Panc1 (cell line): ENCODE data around the gene ALDH6A1. TPM values are rescaled to one million over a fixed set of nuclear protein-coding genes. Genes with fewer than 3 reads are reported as not detected.

ENCODE experiments used
- ATAC-seq: fragments of 200-7000 bp; cut with Tn5 transposase; 2 replicates; pipeline ENCODE4 v1.9.1; 2020; ENCODE audit warnings: mild to moderate bottlenecking, moderate library complexity
- BruUV-seq: library from RNA; stranded (reverse); fragments of 400-500 nt; replicated peaks from 2 replicates; lab custom pipeline; 2021; lab: Mats Ljungman, UMichigan
- CTCF ChIA-PET: fragments of 300-600 bp; sonication (Branson Sonifier 250); formaldehyde crosslinking; loops from one replicate; lab custom pipeline; 2022; ENCODE audit warnings: antibody characterized with exemption; lab: Charles Lee
- POLR2A ChIA-PET: fragments of 300-600 bp; sonication (Branson Sonifier 250); formaldehyde crosslinking; loops from one replicate; lab custom pipeline; 2022; ENCODE audit warnings: antibody characterized with exemption; lab: Charles Lee
- DNase-seq: peaks from one replicate; pipeline ENCODE4 v3.0.0-alpha.2; 2010; ENCODE audit warnings: low read depth, low spot score
- H3K27ac ChIP-seq: 2 replicates; pipeline ENCODE4 v1.5.1; 2011; ENCODE audit warnings: mild to moderate bottlenecking, low read length, inconsistent platforms
- H3K27me3 ChIP-seq: fragments of 200-500 bp; sonication (Bioruptor generic); 2 replicates; pipeline ENCODE4 v1.6.0; 2014; ENCODE audit warnings: low read length, inconsistent platforms; ENCODE audit not compliant: control insufficient read depth, insufficient read depth
- H3K36me3 ChIP-seq: fragments of 200-500 bp; sonication (Bioruptor generic); 2 replicates; pipeline ENCODE4 v1.5.1; 2014; ENCODE audit warnings: inconsistent platforms, mild to moderate bottlenecking, low read length, moderate library complexity; ENCODE audit not compliant: control insufficient read depth, insufficient read depth
- H3K4me1 ChIP-seq: 2 replicates; pipeline ENCODE4 v1.5.1; 2011; ENCODE audit warnings: inconsistent platforms, mild to moderate bottlenecking, low read length, moderate library complexity; ENCODE audit not compliant: control insufficient read depth, insufficient read depth
- H3K4me3 ChIP-seq, 2 experiments: 2 replicates each; pipeline ENCODE4 v1.5.1; 2011 to 2012; ENCODE audit warnings: low read depth in 2 of 2, low read length in 2 of 2, mild to moderate bottlenecking in 2 of 2, inconsistent platforms in 1 of 2, moderate library complexity in 1 of 2
- H3K9me3 ChIP-seq: fragments of 200-500 bp; sonication (Bioruptor generic); 2 replicates; pipeline ENCODE4 v1.5.1; 2014; ENCODE audit warnings: low read depth, mild to moderate bottlenecking, inconsistent platforms, low read length, moderate library complexity; ENCODE audit not compliant: control insufficient read depth, insufficient read depth
- POLR2AphosphoS5 ChIP-seq: IDR thresholded peaks from 2 replicates; pipeline ENCODE4 v1.6.1; 2012; ENCODE audit warnings: mild to moderate bottlenecking, low read depth, low read length, moderate library complexity
- REST ChIP-seq, 2 experiments: IDR thresholded peaks; 2 replicates each; pipeline ENCODE4 v1.6.1; 2011 to 2012; ENCODE audit warnings: low read depth in 2 of 2, control low read depth in 1 of 2, low read length in 1 of 2, mild to moderate bottlenecking in 1 of 2, moderate library complexity in 1 of 2; ENCODE audit not compliant: insufficient read depth in 1 of 2
- SIN3A ChIP-seq: IDR thresholded peaks from 2 replicates; pipeline ENCODE4 v1.6.1; 2012; ENCODE audit warnings: low read depth, mild to moderate bottlenecking, low read length, moderate library complexity, borderline replicate concordance; ENCODE audit not compliant: insufficient read depth
- TCF7L2 ChIP-seq: IDR thresholded peaks from 2 replicates; pipeline ENCODE4 v1.6.1; 2011; ENCODE audit warnings: mild to moderate bottlenecking, low read depth, low read length, inconsistent platforms
- in situ Hi-C: cut with HindIII; loops from 2 replicates; pipeline ENCODE4 v1.10.0; 2016; ENCODE audit warnings: low sequenced_read_pairs, low pct_unique_long_range_greater_than_20kb
- intact Hi-C: fragments of 100-400 bp; cut with micrococcal nuclease; formaldehyde crosslinking; loops from one replicate; pipeline ENCODE4 v1.10.0; 2022; ENCODE audit not compliant: unreplicated experiment
- total RNA-seq: library from RNA; stranded (reverse); gene quantifications from one replicate; pipeline ENCODE4 v1.2.1, GENCODE V29; 2021; ENCODE audit not compliant: unreplicated experiment
- TF ChIP-seq, protein P1 (sequence below): fragments of 450-650 bp; IDR thresholded peaks from 2 replicates; pipeline ENCODE4 v1.5.1; 2017; ENCODE audit warnings: mild to moderate bottlenecking

The ALDH6A1 gene
- total RNA-seq, 1 experiment from 2014 or later = 2.1 TPM

DNA sequence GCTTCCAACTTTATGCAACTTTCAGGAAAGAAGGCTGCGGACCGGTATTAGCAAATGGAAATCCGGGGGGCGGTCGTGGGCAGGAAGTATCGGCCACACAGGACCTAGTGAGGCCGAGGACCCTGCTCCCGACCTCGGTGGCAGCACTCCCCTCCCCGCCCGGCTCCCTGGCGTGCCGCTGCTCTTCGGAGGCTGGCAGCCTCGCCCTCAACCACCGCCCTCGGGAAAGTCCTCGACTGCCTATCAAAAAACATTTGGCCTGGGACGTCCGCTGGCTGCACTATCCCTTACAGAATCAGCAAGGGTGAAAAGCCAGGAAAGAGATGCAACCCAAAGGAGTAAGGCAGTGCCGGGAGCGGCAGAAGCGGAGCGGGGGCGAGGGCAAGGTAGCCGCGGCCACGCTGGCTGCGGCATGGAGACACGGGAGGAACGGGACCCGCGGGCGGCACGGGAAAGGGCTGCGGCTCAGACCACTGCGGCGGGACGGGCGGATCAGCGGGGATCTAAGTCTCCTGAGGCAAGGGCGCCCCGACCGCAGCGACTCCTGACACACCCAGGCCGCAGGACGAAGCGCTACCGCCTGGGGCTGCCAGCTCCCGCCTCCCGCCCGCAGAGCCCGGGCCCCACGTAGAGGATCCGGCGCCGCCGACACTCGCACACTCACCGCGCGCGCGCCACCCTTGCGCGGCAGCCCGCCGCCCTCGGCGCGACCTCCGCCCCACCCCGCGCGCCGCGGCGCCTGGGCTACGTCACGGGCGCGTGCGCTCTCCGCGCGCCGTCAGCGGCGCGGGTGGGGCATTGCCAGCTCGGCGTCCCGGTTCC is 65.5 kb downstream of the ALDH6A1 start, which contains the start of the genes BBOF1 and ENTPD5:
Gene BBOF1 (plus strand): TSS at position 764 of the 822 bp plus-strand sequence. CDS start 130 bp downstream, outside the sequence.
Gene ENTPD5 (minus strand): TSS at position 703 of the 822 bp plus-strand sequence. CDS start 31,186 bp downstream, outside the sequence.
- no TSS peak for BruUV-seq
- intact Hi-C loops = no loop called here
- Histone ChIP-seq H3K36me3 (peaks cover 4% of the 10 kb centered on the region), H3K9me3 (no peaks in the 10 kb centered on the region), H3K4me3 (peak within 1 kb of the TSS; percentile 84 to 85), H3K27ac (peak within 1 kb of the TSS; percentile 89), H3K4me1 (no peaks in the 10 kb centered on the region), H3K27me3 (no peaks in the 10 kb centered on the region)
- ATAC-seq = peak; percentile 97
- POLR2A ChIA-PET = interaction anchor here (0.7 kb wide), 2 partner anchors 65 to 66 kb away, joined by 5 read pairs; no protein-coding TSS in a partner anchor
- in situ Hi-C loops = no loop called here
- TF ChIP-seq SIN3A (no peak), POLR2AphosphoS5 (peak; percentile 54; the same call in 1 of the 2 replicates)
- CTCF ChIA-PET = no interaction called here
- DNase-seq = no peak

DNA sequence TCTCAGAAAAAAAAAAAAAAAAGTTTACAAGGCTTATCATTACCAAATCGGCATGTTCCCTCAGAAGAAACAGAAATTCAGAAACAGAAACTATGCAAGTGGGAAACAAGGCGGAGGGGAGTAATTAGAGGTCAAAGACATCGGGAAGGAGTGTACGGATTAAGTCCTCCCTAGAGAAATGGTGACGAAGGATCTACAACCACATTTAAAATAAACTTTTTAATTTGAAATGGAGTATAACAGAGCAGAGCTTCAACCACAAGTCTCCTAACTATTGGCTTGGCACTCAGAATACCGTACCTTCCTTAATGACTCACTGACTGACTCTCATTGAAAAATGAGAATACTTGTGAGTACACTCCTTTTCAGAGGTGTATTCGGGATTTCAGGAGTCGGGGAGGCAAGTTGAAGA is 66.1 kb downstream of the ALDH6A1 start:
- in situ Hi-C loops (no loop called here), intact Hi-C loops (no loop called here)
- TF ChIP-seq POLR2AphosphoS5 (no peak), TCF7L2 (no peak), REST (IDR thresholded peaks at IDR 0.05; ENCODE audit: insufficient read depth in 1 of 2, low read depth in 2 of 2, low read length in 1 of 2) (no peak), SIN3A (no peak)
- TF ChIP-seq, protein P1, sequence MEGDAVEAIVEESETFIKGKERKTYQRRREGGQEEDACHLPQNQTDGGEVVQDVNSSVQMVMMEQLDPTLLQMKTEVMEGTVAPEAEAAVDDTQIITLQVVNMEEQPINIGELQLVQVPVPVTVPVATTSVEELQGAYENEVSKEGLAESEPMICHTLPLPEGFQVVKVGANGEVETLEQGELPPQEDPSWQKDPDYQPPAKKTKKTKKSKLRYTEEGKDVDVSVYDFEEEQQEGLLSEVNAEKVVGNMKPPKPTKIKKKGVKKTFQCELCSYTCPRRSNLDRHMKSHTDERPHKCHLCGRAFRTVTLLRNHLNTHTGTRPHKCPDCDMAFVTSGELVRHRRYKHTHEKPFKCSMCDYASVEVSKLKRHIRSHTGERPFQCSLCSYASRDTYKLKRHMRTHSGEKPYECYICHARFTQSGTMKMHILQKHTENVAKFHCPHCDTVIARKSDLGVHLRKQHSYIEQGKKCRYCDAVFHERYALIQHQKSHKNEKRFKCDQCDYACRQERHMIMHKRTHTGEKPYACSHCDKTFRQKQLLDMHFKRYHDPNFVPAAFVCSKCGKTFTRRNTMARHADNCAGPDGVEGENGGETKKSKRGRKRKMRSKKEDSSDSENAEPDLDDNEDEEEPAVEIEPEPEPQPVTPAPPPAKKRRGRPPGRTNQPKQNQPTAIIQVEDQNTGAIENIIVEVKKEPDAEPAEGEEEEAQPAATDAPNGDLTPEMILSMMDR = no peak
- Histone ChIP-seq H3K9me3 (no peaks in the 10 kb centered on the region), H3K27ac (peak overlapping the region; percentile 89), H3K4me3 (peak overlapping the region; percentile 76 to 84), H3K4me1 (no peaks in the 10 kb centered on the region), H3K36me3 (peaks cover 5% of the 10 kb centered on the region), H3K27me3 (no peaks in the 10 kb centered on the region)
- ChIA-PET POLR2A (interaction anchor here (0.7 kb wide), 2 partner anchors 64 to 67 kb away, joined by 5 read pairs; no protein-coding TSS in a partner anchor), CTCF (no interaction called here)
- DNase-seq (no peak), ATAC-seq (no peak)
- TSS peak; percentile 66 for BruUV-seq
